Measurements from ENCODE around the gene ADAM17. TPM values are rescaled to one million over a fixed set of nuclear protein-coding genes. Genes with fewer than 3 reads are reported as not detected.
A peak's percentile ranks its signal among the peaks of the same experiment; 100 is the strongest.

ADAM17 gene
- total RNA-seq, 2 experiments from 2014 or later: 24.0 to 24.7 TPM

DNA sequence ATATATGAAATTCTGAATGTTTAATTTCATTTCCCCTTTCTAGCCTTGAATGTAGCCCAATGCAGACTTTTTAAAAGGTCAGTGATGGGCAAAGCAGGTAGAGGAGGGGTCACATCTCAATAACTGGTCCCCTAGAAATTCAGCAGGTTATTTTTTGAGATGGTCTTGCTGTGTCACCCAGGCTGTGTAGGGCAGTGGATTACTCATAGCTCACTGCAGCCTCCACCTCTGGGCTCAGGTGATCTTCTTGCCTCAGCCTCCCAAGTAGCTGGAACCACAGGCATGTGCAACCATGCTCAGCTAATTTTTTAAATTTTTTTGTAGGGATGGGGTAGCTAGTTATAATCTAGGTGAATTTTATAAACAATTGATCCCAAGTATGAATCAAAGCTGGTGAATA, 72.5 kb downstream of the ADAM17 start:
- Mint-ChIP-seq H3K27me3 (no peaks in the 10 kb centered on the region), H3K36me3 (peaks cover 60% of the 10 kb centered on the region), H3K4me1 (ENCODE audit: low read depth) (peaks cover 17% of the 10 kb centered on the region), H3K27ac (no peak overlapping the region), H3K4me3 (no peak overlapping the region), H3K9me3 (no peaks in the 10 kb centered on the region)
- POLR2A ChIA-PET: no interaction called here
- intact Hi-C loops (cut with micrococcal nuclease): no loop called here
- CTCF ChIA-PET: no interaction called here
- DNase-seq: no peak

DNA sequence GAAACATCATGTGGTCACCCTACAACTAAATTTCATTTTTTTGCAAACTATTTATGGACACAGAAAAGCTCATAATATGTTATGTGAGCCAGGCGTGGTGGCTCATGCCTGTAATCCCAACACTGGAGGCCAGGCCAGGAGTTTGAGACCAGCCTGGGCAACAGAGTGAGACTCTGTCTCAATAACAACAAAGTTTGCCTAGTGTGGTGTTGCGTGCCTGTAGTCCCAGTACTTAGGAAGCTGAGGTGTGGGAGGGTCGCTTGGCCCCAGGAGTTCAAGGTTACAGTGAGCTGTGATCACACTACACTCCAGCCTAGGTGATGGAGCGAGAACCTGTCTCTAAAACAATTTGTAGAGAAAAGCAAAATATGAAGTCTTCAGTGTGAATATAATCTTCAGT, 75.5 kb downstream of the ADAM17 start:
- POLR2A ChIA-PET: no interaction called here
- CTCF ChIA-PET: interaction anchor here (0.6 kb wide), 1 partner anchor 140 kb away, joined by 3 read pairs; no protein-coding TSS in a partner anchor
- peak overlapping the region; percentile 29 for H3K27ac Mint-ChIP-seq
- intact Hi-C loops (cut with micrococcal nuclease): no loop called here
- peaks cover 53% of the 10 kb centered on the region for H3K36me3 Mint-ChIP-seq
- H3K4me1 Mint-ChIP-seq (ENCODE audit: low read depth): peaks cover 41% of the 10 kb centered on the region
- no peaks in the 10 kb centered on the region for H3K27me3 Mint-ChIP-seq
- H3K4me3 Mint-ChIP-seq: no peak overlapping the region
- DNase-seq: no peak
- no peaks in the 10 kb centered on the region for H3K9me3 Mint-ChIP-seq

DNA sequence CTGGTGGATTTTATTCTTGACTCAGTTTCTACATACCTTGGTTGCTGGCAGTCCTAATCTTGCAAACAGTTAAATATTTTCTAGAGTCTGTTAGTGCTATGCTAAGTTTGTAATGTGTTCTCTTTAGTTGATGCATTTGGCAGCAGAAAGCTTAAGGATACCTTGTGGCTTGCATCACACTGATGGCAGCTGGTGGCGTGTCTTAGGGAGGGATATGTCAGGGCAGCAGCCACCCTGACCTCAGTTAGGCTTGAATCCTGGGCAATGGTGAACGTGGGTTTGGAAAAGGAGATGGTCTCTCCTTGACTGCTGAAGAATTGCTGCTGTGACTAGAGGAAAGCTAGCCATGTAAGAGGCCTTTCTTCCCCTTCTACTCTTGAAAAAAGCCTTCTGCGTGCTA, 77.1 kb downstream of the ADAM17 start:
- Mint-ChIP-seq H3K27ac (peak overlapping the region; percentile 28), H3K9me3 (no peaks in the 10 kb centered on the region), H3K27me3 (no peaks in the 10 kb centered on the region), H3K36me3 (peaks cover 40% of the 10 kb centered on the region), H3K4me1 (ENCODE audit: low read depth) (peaks cover 44% of the 10 kb centered on the region), H3K4me3 (no peak overlapping the region)
- intact Hi-C loops (cut with micrococcal nuclease): no loop called here
- no peak for DNase-seq
- ChIA-PET CTCF (no interaction called here), POLR2A (no interaction called here)

DNA sequence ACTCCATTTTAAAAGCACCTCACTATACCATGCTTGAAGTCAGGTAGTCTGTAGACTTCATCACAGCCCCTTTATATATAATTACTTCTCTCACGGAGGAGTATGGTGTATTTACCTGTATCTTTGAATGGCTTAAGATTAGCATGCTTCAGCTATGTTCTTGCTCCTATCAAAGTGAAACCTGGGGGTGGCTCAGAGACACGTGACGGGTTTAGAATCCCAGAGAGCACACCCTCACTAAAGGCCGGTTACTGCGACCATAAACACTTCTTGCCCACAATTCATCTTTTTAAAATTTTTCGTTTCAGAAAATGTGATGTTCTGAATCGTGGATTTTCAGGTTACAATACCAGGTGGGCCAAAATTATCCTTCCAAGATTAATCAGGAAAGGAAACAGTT, 77.7 kb downstream of the ADAM17 start:
- Mint-ChIP-seq H3K36me3 (peaks cover 41% of the 10 kb centered on the region), H3K4me3 (no peak overlapping the region), H3K27ac (no peak overlapping the region), H3K4me1 (ENCODE audit: low read depth) (peaks cover 48% of the 10 kb centered on the region), H3K9me3 (no peaks in the 10 kb centered on the region), H3K27me3 (no peaks in the 10 kb centered on the region)
- ChIA-PET POLR2A (no interaction called here), CTCF (no interaction called here)
- DNase-seq: peak; percentile 31
- intact Hi-C loops (cut with micrococcal nuclease): no loop called here

DNA sequence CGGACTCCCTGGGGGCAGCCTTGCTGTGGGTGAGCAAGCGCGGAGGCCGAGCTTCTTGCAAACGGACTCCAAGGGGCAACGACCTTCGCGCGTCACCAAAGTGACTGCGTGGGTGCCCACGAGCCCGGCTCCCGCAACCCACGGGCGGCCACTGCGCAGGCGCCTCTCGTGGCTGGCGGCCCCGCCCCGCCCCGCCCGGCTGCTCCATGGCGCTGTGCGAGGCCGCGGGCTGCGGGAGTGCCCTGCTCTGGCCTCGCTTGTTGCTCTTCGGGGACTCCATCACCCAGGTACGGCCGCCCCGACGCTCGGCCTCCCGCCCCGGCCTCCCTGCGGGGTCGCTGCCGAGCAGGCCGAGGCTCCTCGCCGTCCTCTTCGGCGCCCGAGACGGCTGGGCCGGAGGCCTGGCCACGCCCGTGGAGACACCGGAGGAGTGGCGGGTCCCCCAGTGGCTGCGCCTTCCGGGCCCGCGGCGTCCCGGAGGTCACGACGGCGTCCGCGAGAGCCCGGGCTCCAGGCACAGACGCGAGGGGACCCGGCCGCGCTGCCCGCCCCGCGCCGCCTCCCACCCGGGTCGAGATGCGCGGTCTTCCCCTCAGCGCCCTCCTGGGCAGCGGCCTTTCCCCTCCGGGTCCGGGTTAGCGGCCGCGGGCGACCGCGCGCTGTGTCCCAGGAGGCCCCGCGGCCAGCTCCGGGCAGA, 81.1 kb downstream of the ADAM17 start, which contains the start of gene IAH1:
TSS of gene IAH1 (plus strand) at position 191 of the 697 bp plus-strand sequence. CDS start at position 207, 16 bp downstream.
- peaks cover 43% of the 10 kb centered on the region for H3K4me1 Mint-ChIP-seq (ENCODE audit: low read depth)
- peak within 1 kb of the TSS; percentile 79 for H3K4me3 Mint-ChIP-seq
- peaks cover 35% of the 10 kb centered on the region for H3K36me3 Mint-ChIP-seq
- intact Hi-C loops (cut with micrococcal nuclease): loop anchor here (1.0 to 2.0 kb wide), 2 partner anchors 51 to 156 kb away; partner anchors contain the start of genes CPSF3, ITGB1BP1 and YWHAQ
- ChIA-PET CTCF (interaction anchor here (0.8 to 1.4 kb wide), 3 partner anchors 9 to 53 kb away, joined by 3 read pairs; no protein-coding TSS in a partner anchor), POLR2A (interaction anchor here (0.9 to 1.1 kb wide), 2 partner anchors 78 to 82 kb away, joined by 3 to 4 read pairs; no protein-coding TSS in a partner anchor)
- H3K9me3 Mint-ChIP-seq: no peaks in the 10 kb centered on the region
- H3K27me3 Mint-ChIP-seq: no peaks in the 10 kb centered on the region
- peak; percentile 77 for DNase-seq
- H3K27ac Mint-ChIP-seq: peak within 1 kb of the TSS; percentile 76

DNA sequence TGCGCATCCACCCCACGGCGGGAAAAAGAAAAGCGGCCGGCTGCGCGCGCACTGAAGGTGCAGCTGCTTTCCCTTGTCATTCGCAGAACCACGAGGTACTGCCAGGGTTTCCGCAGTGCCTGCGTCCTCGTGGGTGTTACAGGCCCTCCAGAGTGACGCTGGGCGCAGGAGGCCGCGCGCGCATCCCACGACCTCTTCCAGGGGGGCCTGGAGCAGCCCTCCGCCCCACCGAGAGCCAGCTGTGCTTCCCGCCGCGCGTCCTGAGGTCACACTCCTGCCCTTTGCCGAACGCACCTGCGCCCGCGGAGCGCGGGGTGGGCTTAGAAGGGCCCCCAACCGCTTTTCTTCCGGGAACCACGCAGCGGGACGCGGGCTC, 81.7 kb downstream of the ADAM17 start:
- DNase-seq: peak; percentile 74
- Mint-ChIP-seq H3K9me3 (no peaks in the 10 kb centered on the region), H3K4me1 (ENCODE audit: low read depth) (peaks cover 43% of the 10 kb centered on the region), H3K36me3 (peaks cover 33% of the 10 kb centered on the region), H3K27me3 (no peaks in the 10 kb centered on the region), H3K27ac (peak overlapping the region; percentile 71), H3K4me3 (peak overlapping the region; percentile 72)
- ChIA-PET CTCF (interaction anchor here (0.8 to 1.6 kb wide), 7 partner anchors 9 to 420 kb away, joined by 3 to 5 read pairs (median 3); partner anchors contain the start of genes ADAM17 and YWHAQ), POLR2A (interaction anchor here (0.9 to 1.7 kb wide), 4 partner anchors 50 to 157 kb away, joined by 3 to 5 read pairs (median 4); partner anchors contain the start of genes ADAM17, CPSF3, ITGB1BP1 and YWHAQ)
- intact Hi-C loops (cut with micrococcal nuclease): loop anchor here (1.0 to 2.0 kb wide), 2 partner anchors 51 to 157 kb away; partner anchors contain the start of genes CPSF3, ITGB1BP1 and YWHAQ

DNA sequence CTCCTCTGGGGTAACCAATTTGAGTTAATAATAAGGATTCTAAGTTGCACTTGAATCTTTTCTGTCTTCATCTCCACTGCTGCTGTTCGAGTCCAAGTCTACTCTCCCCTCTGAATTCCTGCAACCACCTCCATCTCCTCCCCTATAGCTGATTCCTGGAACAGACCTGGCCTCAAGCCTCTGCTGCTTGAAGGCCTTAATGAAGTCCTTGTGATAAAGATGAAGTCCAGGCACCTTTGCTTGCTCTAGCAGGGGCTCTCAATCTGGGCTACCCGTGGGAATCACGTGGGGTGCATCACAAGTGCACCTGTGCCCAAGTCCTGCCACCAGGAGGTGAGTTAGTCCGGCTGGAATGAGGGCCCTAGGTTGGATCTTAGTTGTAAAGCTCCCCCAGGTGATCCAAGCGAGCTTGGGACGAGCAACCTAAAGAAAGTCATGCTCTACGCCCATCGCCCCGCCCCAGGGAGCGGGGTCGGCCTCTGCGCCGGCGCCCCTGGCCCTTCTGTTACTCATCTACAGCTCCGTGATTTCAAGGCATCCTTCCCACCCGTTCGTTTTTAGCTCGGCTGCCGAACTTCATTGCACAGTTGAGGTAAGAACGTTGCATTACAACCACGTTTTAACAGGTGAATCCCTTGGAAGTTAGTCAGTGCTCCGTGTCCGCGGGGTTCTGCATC, 82.2 kb downstream of the ADAM17 start:
- ChIA-PET POLR2A (interaction anchor here (0.9 to 1.7 kb wide), 4 partner anchors 50 to 157 kb away, joined by 3 to 5 read pairs (median 4); partner anchors contain the start of genes ADAM17, CPSF3, ITGB1BP1 and YWHAQ), CTCF (interaction anchor here (0.8 to 1.6 kb wide), 7 partner anchors 8 to 420 kb away, joined by 3 to 5 read pairs (median 3); partner anchors contain the start of genes ADAM17 and YWHAQ)
- Mint-ChIP-seq H3K27me3 (no peaks in the 10 kb centered on the region), H3K36me3 (peaks cover 29% of the 10 kb centered on the region), H3K4me1 (ENCODE audit: low read depth) (peaks cover 38% of the 10 kb centered on the region), H3K27ac (peak overlapping the region; percentile 71), H3K9me3 (no peaks in the 10 kb centered on the region), H3K4me3 (peak overlapping the region; percentile 72)
- intact Hi-C loops (cut with micrococcal nuclease): no loop called here
- no peak for DNase-seq

DNA sequence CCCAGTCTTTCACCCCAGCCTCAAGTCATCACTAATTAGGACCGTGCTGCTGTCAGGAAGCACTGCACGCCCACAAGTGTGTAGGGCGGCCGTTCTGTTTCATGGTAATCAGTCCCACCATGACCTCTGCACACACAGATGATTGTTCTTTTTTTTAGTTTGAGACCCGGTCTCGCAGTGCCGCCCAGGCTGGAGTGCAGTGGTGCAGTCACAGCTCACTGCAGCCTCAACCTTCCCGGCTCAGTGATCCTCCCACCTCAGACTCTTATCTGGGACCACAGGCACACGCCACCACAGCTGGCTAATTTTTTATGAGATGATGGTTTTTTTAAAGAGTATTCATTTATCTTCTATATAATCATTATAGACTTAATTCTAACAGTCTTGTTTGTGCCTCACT, 83.1 kb downstream of the ADAM17 start:
- no peak overlapping the region for H3K27ac Mint-ChIP-seq
- H3K4me1 Mint-ChIP-seq (ENCODE audit: low read depth): peaks cover 29% of the 10 kb centered on the region
- intact Hi-C loops (cut with micrococcal nuclease): no loop called here
- no peaks in the 10 kb centered on the region for H3K9me3 Mint-ChIP-seq
- no peaks in the 10 kb centered on the region for H3K27me3 Mint-ChIP-seq
- peaks cover 26% of the 10 kb centered on the region for H3K36me3 Mint-ChIP-seq
- DNase-seq: no peak
- ChIA-PET POLR2A (interaction anchor here (1.4 to 1.7 kb wide), 2 partner anchors 49 to 158 kb away, joined by 3 to 4 read pairs; partner anchors contain the start of genes CPSF3, ITGB1BP1 and YWHAQ), CTCF (interaction anchor here (1.6 kb wide), 1 partner anchor 84 kb away, joined by 5 read pairs; the partner anchor contains the start of gene ADAM17)
- H3K4me3 Mint-ChIP-seq: no peak overlapping the region

DNA sequence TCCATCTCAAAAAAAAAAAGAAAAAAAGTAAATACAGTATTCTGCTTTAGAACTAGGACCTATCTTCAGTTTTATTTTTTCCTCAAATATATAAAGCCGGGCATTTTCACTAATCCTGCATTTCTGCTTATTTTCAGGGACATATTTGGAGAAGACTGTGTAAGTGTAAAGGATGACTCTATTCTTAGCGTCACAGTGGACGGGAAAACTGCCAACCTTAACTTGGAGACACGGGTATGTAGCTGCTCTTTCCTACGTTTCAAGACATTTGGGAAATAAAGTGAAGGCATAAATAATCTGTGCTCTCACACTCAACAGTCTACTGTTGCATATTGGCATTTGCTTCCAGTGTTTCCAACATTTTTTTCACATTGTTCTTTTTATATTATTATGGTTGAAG, 84.4 kb downstream of the ADAM17 start:
- CTCF ChIA-PET: no interaction called here
- H3K27ac Mint-ChIP-seq: no peak overlapping the region
- H3K4me1 Mint-ChIP-seq (ENCODE audit: low read depth): peaks cover 17% of the 10 kb centered on the region
- peaks cover 26% of the 10 kb centered on the region for H3K36me3 Mint-ChIP-seq
- DNase-seq: no peak
- POLR2A ChIA-PET: no interaction called here
- H3K27me3 Mint-ChIP-seq: no peaks in the 10 kb centered on the region
- no peaks in the 10 kb centered on the region for H3K9me3 Mint-ChIP-seq
- intact Hi-C loops (cut with micrococcal nuclease): no loop called here
- H3K4me3 Mint-ChIP-seq: no peak overlapping the region

DNA sequence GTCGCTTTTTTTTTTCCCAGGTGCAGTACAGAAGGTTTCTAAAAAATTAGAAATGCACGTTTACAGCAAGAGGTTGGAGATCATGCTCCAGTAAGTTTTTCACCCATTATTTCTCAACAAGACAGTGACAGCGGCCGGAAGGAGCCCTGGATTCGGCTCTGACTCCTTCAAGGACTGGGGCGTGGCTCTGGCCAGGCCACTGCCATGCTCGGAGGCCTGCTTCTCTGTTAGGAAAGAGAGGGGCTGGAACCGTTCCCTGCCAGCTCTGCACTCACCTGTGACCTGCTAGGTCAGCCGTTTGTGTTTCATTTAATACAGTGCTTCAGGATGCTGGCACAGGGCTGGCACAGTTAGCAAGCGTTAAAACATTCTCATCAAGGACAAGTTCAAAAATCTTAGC, 87.9 kb downstream of the ADAM17 start:
- no peak overlapping the region for H3K27ac Mint-ChIP-seq
- no peak for DNase-seq
- H3K9me3 Mint-ChIP-seq: no peaks in the 10 kb centered on the region
- peaks cover 35% of the 10 kb centered on the region for H3K36me3 Mint-ChIP-seq
- intact Hi-C loops (cut with micrococcal nuclease): no loop called here
- POLR2A ChIA-PET: no interaction called here
- H3K27me3 Mint-ChIP-seq: no peaks in the 10 kb centered on the region
- peaks cover 11% of the 10 kb centered on the region for H3K4me1 Mint-ChIP-seq (ENCODE audit: low read depth)
- CTCF ChIA-PET: no interaction called here
- no peak overlapping the region for H3K4me3 Mint-ChIP-seq

DNA sequence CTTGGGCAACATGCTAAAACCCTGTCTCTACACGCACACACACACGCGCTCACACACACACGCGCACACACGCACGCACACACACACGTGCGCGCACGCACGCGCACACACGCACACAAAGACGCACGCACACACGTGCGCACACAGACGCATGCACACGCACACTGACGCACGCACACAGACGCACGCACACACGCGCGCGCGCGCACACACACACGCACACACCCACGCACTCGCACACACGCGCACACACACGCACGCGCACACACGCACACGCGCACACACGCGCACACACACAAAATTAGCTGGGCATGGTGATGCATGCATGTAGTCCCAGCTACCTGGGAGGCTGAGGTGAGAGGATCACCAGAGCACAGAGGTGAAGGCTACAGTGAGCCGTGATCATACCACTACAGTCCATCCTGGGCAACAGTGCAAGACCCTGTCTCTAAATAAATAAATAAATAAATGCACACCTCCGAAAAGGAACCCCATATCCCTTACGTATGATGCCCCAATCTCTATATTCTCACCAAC, 89.4 kb downstream of the ADAM17 start:
- Mint-ChIP-seq H3K27me3 (no peaks in the 10 kb centered on the region), H3K4me3 (peak overlapping the region; percentile 12), H3K4me1 (ENCODE audit: low read depth) (peaks cover 11% of the 10 kb centered on the region), H3K27ac (no peak overlapping the region), H3K36me3 (peaks cover 31% of the 10 kb centered on the region), H3K9me3 (no peaks in the 10 kb centered on the region)
- ChIA-PET POLR2A (no interaction called here), CTCF (interaction anchor here (1.3 kb wide), 1 partner anchor 8 kb away, joined by 3 read pairs; no protein-coding TSS in a partner anchor)
- intact Hi-C loops (cut with micrococcal nuclease): no loop called here
- DNase-seq: no peak

DNA sequence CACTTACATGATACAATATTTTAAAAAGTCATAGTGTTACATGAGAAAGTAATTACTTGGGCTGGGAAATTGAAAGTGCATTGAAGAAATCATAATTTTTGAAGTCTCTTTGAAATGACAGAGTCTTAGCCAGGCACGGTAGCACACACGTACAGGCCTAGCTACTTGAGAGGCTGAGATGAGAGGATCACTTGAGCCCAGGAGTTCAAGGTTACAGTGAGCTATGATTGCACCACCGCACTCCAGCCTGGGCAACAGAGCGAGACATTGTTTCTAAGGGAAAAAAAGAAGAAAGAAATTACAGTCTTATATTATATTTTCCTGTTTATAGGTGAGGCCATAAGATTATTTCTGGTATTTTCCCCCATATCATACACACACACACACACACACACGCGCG, 90.5 kb downstream of the ADAM17 start:
- Mint-ChIP-seq H3K36me3 (peaks cover 36% of the 10 kb centered on the region), H3K4me1 (ENCODE audit: low read depth) (peaks cover 11% of the 10 kb centered on the region)

More for the DNA sequence above, 90.5 kb downstream of the ADAM17 start:
- no peak for DNase-seq
- ChIA-PET CTCF (interaction anchor here (1.3 kb wide), 1 partner anchor 9 kb away, joined by 3 read pairs; no protein-coding TSS in a partner anchor), POLR2A (no interaction called here)
- H3K27ac Mint-ChIP-seq: peak overlapping the region; percentile 6
- no peaks in the 10 kb centered on the region for H3K9me3 Mint-ChIP-seq
- intact Hi-C loops (cut with micrococcal nuclease): no loop called here
- H3K27me3 Mint-ChIP-seq: no peaks in the 10 kb centered on the region
- H3K4me3 Mint-ChIP-seq: no peak overlapping the region

All from activated CD4-positive, alpha-beta memory T cell treated with anti-CD3 and anti-CD28 coated beads for 36 hours (primary cell).